Measurements from ENCODE around the gene KCNG2. TPM values are rescaled to one million over a fixed set of nuclear protein-coding genes. Genes with fewer than 3 reads are reported as not detected.

KCNG2 gene
- total RNA-seq, 1 experiment from 2014 or later: not detected

DNA sequence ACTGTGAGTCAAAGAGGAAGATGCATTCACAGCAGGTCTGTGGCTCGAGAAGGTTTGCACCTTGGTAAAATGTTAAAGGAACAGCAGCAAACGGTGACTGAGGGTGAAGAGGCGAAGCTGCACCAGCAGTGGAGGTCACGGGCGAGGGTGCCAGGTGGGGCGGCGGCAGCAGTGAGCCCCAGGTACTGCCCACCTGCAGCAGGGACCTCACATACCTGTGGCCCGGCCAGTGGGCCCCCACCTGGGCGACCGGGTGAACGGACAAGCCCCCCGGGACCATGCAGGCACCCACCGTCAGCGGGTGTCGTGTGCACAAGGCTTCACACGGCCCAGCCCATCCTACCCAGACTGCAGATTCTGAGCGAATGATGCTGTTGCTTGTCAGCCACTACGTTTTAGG, 23.6 kb upstream of the KCNG2 start:
- Histone ChIP-seq H3K4me1 (ENCODE audit: control insufficient read depth in 1 of 2, insufficient read depth in 2 of 2, low read length in 2 of 2) (no peaks in the 10 kb centered on the region), H3K27ac (ENCODE audit: low read depth, low read length) (no peak overlapping the region), H2AFZ (ENCODE audit: low read depth, low read length, poor library complexity, severe bottlenecking) (no peak overlapping the region), H3K36me3 (ENCODE audit: control insufficient read depth in 1 of 2, insufficient read depth in 2 of 2, low read length in 2 of 2) (no peaks in the 10 kb centered on the region), H3K4me3 (replicated peaks in 1 of 2; ENCODE audit: low read depth in 1 of 2, low read length in 2 of 2) (no peak overlapping the region), H4K20me1 (ENCODE audit: insufficient read depth) (no peaks in the 10 kb centered on the region), H3K79me2 (ENCODE audit: insufficient read depth, low read length) (no peaks in the 10 kb centered on the region), H3K27me3 (ENCODE audit: insufficient read depth, low read length) (no peaks in the 10 kb centered on the region), H3K4me2 (ENCODE audit: low read length) (no peak overlapping the region), H3K9ac (ENCODE audit: low read length) (no peak overlapping the region), H3K9me2 (ENCODE audit: insufficient read depth) (no peaks in the 10 kb centered on the region), H3K9me3 (ENCODE audit: control insufficient read depth in 1 of 2, insufficient read depth in 1 of 2, low read depth in 1 of 2, low read length in 2 of 2) (no peaks in the 10 kb centered on the region)
- POLR2A ChIA-PET: no interaction called here
- no TSS peak for BruUV-seq (replicated peaks)
- no peak for DNase-seq (ENCODE audit: low read depth, low spot score)
- RAD21 ChIA-PET (ENCODE audit: low non-redundant PET in 1 of 2, low total read pairs in 2 of 2, uncharacterized antibody in 2 of 2, unreplicated experiment in 2 of 2): no interaction called here
- no peak for ATAC-seq
- TF ChIP-seq JUND (IDR thresholded peaks at IDR 0.05): no peak
- no peak for TF ChIP-seq SIN3A (IDR thresholded peaks at IDR 0.05; ENCODE audit: low read depth)
- no peak for TF ChIP-seq FOSL1 (IDR thresholded peaks at IDR 0.05; ENCODE audit: low read depth)
- no peak for TF ChIP-seq ZNF274 (IDR thresholded peaks at IDR 0.05; ENCODE audit: low read depth, low read length)
- no peak for TF ChIP-seq TCF7L2 (IDR thresholded peaks at IDR 0.05; ENCODE audit: borderline replicate concordance, extremely low read depth, insufficient read depth, insufficient read length)
- TF ChIP-seq POLR2AphosphoS5 (IDR thresholded peaks at IDR 0.05; ENCODE audit: low read depth, low read length): no peak
- no peak for TF ChIP-seq SRF (IDR thresholded peaks at IDR 0.05; ENCODE audit: low read depth)
- TF ChIP-seq, protein P1, sequence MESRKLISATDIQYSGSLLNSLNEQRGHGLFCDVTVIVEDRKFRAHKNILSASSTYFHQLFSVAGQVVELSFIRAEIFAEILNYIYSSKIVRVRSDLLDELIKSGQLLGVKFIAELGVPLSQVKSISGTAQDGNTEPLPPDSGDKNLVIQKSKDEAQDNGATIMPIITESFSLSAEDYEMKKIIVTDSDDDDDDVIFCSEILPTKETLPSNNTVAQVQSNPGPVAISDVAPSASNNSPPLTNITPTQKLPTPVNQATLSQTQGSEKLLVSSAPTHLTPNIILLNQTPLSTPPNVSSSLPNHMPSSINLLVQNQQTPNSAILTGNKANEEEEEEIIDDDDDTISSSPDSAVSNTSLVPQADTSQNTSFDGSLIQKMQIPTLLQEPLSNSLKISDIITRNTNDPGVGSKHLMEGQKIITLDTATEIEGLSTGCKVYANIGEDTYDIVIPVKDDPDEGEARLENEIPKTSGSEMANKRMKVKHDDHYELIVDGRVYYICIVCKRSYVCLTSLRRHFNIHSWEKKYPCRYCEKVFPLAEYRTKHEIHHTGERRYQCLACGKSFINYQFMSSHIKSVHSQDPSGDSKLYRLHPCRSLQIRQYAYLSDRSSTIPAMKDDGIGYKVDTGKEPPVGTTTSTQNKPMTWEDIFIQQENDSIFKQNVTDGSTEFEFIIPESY (IDR thresholded peaks at IDR 0.05; ENCODE audit: extremely low read depth, insufficient replicate concordance, low read length): no peak
- TF ChIP-seq, protein P2, sequence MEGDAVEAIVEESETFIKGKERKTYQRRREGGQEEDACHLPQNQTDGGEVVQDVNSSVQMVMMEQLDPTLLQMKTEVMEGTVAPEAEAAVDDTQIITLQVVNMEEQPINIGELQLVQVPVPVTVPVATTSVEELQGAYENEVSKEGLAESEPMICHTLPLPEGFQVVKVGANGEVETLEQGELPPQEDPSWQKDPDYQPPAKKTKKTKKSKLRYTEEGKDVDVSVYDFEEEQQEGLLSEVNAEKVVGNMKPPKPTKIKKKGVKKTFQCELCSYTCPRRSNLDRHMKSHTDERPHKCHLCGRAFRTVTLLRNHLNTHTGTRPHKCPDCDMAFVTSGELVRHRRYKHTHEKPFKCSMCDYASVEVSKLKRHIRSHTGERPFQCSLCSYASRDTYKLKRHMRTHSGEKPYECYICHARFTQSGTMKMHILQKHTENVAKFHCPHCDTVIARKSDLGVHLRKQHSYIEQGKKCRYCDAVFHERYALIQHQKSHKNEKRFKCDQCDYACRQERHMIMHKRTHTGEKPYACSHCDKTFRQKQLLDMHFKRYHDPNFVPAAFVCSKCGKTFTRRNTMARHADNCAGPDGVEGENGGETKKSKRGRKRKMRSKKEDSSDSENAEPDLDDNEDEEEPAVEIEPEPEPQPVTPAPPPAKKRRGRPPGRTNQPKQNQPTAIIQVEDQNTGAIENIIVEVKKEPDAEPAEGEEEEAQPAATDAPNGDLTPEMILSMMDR (IDR thresholded peaks at IDR 0.05 in 2 of 3, conservative IDR thresholded peaks at IDR 0.05 in 1 of 3; ENCODE audit: borderline replicate concordance in 1 of 3, insufficient read depth in 1 of 3, low read depth in 2 of 3, low read length in 2 of 3): no peak
- TF ChIP-seq SP1 (IDR thresholded peaks at IDR 0.05; ENCODE audit: low read depth): no peak
- TF ChIP-seq, protein P3, sequence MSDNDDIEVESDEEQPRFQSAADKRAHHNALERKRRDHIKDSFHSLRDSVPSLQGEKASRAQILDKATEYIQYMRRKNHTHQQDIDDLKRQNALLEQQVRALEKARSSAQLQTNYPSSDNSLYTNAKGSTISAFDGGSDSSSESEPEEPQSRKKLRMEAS (IDR thresholded peaks at IDR 0.05): no peak
- TF ChIP-seq, protein P4, sequence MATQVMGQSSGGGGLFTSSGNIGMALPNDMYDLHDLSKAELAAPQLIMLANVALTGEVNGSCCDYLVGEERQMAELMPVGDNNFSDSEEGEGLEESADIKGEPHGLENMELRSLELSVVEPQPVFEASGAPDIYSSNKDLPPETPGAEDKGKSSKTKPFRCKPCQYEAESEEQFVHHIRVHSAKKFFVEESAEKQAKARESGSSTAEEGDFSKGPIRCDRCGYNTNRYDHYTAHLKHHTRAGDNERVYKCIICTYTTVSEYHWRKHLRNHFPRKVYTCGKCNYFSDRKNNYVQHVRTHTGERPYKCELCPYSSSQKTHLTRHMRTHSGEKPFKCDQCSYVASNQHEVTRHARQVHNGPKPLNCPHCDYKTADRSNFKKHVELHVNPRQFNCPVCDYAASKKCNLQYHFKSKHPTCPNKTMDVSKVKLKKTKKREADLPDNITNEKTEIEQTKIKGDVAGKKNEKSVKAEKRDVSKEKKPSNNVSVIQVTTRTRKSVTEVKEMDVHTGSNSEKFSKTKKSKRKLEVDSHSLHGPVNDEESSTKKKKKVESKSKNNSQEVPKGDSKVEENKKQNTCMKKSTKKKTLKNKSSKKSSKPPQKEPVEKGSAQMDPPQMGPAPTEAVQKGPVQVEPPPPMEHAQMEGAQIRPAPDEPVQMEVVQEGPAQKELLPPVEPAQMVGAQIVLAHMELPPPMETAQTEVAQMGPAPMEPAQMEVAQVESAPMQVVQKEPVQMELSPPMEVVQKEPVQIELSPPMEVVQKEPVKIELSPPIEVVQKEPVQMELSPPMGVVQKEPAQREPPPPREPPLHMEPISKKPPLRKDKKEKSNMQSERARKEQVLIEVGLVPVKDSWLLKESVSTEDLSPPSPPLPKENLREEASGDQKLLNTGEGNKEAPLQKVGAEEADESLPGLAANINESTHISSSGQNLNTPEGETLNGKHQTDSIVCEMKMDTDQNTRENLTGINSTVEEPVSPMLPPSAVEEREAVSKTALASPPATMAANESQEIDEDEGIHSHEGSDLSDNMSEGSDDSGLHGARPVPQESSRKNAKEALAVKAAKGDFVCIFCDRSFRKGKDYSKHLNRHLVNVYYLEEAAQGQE (IDR thresholded peaks at IDR 0.05; ENCODE audit: low read depth): no peak
- intact Hi-C loops (cut with micrococcal nuclease): no loop called here
- CTCF ChIA-PET: no interaction called here

Data from HCT116 (cell line).